ENCODE results near the gene CUL7.
"Not testable (repeated sequence)": the region's sequence is repeated elsewhere in the genome, so short reads cannot be mapped to it uniquely, and the experiment has no call there.

Gene CUL7

DNA sequence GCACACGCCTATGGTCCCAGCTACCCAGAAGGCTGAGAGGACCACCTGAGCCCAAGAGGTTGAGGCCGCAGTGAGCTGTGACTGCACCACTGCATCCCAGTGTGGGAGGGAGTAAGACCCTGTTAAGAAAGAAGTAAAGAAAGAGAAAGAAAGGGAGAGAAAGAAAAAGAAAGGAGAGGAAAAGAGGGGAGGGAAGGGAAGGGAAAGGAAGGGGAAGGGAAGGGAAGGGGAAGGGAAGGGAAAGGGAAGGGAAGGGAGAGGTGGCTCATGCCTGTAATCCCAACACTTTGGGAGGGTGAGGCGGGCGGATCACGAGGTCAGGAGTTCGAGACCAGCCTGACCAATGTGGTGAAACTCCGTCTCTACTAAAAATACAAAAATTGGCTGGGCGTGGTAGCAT, 12.2 kb downstream of the CUL7 start:
- not testable (repeated sequence) for DNase-seq

- no peak for DNase-seq
Observed at GRCh38 chr6:43040542-43041257, 13.0 kb downstream of the CUL7 start.

GRCh38 chr6:43038727-43039126, 14.9 kb downstream of the CUL7 start:
- DNase-seq, result no peak

GRCh38 chr6:43037706-43038105, 15.9 kb downstream of the CUL7 start:
- DNase-seq, result no peak

DNA sequence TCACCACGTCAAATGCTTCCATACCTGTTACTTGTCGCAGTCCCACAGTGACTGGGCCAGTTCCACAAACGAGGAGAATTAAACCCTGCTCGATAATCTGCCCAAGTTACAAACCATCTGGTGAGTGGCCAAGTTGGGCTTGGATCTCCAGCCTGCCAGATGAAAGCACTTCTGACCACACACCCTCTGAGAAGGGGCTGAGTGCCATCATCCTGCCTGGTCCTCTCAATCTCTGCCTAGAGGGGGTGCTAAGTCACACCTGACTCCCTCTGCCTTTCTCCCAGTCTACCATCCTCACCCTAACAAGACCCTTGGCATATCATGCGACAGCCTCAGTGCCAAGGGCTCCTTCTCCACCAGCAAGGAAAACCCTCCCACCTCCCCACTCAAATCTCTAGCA, 16.5 kb downstream of the CUL7 start:
- DNase-seq, result no peak

GRCh38 chr6:43036712-43037111, 16.9 kb downstream of the CUL7 start:
- DNase-seq, result no peak

GRCh38 chr6:43035495-43036194, 18.0 kb downstream of the CUL7 start:
- no peak for DNase-seq

DNA sequence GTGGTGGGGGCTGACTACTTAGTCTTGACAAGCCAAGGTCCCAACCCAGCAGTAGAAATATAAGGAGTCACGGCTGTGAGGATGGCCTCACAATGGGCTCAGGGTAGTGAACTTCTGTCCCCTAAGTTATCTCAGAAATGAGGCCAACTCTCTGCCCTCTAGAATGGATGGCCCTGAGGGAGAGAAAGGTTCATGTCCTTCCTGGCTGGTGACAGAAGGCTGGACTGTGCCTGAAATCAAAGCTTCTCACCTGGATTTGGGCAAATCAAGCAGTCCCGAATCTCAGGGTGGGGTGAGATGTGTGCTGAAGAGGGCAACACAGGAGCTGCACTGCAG, 19.5 kb downstream of the CUL7 start:
- no peak for DNase-seq

GRCh38 chr6:43033496-43034189, 20.0 kb downstream of the CUL7 start:
- DNase-seq, result no peak

GRCh38 chr6:43032326-43032725, 21.3 kb downstream of the CUL7 start:
- no peak for DNase-seq

GRCh38 chr6:43029120-43029519, 24.5 kb downstream of the CUL7 start:
- DNase-seq, result no peak

GRCh38 chr6:43026365-43026764, 27.3 kb downstream of the CUL7 start:
- DNase-seq, result no peak

- DNase-seq, result no peak
Observed at GRCh38 chr6:43024436-43024835, 29.2 kb downstream of the CUL7 start.

- peak; percentile 40 for DNase-seq
Observed at GRCh38 chr6:43021270-43022047, 32.2 kb downstream of the CUL7 start, which contains the start of gene RRP36. Gene RRP36, plus strand, starts transcription at chr6:43021623. Its CDS starts 32 bp downstream, at chr6:43021655.

DNA sequence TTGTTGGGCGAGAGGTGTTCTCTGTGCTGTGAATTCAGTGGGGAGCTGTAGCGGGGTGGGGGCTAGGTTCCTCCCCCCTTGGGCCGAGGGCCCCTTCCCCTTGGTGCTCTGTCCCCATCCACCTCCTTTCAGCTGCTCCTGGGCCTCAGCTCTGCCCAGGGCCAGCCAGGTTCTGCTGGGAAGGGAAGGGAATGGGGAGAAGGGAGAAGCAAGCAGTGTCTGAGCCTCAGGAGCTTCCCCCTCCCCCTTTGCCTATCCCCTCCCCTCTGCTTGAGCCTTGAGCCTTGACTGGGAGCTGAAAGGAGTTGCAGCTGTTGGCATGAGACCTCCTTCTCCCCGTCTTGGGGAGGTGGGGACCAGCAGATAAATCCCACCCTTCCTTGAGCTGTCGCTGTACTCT, 32.8 kb downstream of the CUL7 start:
- DNase-seq, result no peak

DNA sequence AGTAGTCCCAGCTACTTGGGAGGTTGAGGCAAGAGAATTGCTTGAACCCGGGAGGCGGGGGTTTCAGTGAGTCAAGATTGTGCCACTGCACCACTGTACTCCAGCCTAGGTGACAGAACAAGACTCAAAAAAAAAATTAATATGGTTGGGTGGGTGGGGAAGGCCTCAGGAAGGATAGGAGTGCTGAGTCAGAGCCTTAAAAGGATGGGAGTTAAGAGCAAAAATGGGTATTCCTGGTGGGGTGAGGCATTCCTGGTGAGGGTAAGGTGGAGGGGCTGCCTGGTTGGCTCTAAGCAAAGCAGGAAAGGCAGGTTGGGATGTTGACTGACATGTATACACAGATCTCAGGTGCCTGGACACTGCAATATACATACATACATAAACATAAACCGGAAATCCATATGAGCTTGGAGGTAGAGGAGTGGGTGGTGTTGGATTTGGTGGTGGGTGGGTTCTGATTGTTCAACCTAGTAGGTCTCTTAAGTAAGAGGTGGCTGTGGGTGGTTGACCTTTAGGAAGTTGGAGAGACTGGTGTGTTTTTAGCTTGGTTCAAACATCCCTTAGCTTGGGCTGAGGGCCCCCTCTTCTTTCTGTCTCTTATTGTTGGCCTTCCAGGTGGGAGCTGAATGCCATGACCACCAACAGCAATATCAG, 33.5 kb downstream of the CUL7 start:
- DNase-seq, result no peak

DNA sequence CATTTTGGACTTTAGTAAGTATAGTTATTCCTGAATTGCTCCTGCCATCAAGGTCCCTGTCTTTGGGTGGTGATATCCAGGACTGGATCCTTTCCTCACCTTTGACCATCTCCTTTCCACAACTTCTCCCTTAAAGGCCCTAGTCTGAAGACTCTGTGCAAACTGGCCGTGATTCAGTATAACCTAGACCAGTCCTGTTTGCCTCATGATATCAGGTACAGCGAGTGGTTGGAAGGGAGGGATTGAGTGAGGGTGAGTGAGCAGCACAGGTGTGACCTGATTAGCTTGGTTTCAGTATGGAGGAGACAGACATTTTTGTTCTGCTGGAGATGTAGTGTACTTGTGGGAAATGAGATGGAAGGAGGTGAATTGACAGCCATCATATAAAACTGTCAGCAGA, 34.5 kb downstream of the CUL7 start:
- no peak for DNase-seq

DNA sequence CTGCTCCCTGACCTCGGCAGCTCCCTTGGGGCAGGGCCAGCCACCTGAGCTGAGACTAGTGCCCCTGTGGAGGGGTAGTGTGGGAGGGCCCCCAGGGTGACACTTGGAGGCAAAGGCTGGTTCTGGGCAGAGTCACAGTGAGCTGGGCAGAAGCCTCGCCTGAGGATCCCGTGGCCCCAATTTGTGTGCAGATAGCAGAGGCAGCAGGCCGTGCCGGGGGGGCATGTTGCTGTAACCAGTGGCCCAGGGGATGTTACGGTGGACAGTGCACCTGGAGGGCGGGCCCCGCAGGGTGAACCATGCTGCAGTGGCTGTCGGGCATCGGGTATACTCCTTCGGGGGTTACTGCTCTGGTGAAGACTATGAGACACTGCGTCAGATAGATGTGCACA, 36.7 kb downstream of the CUL7 start:
- no peak for DNase-seq

- no peak for DNase-seq
Observed at GRCh38 chr6:43016176-43016942, 37.3 kb downstream of the CUL7 start.

- no peak for DNase-seq
Observed at GRCh38 chr6:43014434-43014909, 39.2 kb downstream of the CUL7 start.

DNA sequence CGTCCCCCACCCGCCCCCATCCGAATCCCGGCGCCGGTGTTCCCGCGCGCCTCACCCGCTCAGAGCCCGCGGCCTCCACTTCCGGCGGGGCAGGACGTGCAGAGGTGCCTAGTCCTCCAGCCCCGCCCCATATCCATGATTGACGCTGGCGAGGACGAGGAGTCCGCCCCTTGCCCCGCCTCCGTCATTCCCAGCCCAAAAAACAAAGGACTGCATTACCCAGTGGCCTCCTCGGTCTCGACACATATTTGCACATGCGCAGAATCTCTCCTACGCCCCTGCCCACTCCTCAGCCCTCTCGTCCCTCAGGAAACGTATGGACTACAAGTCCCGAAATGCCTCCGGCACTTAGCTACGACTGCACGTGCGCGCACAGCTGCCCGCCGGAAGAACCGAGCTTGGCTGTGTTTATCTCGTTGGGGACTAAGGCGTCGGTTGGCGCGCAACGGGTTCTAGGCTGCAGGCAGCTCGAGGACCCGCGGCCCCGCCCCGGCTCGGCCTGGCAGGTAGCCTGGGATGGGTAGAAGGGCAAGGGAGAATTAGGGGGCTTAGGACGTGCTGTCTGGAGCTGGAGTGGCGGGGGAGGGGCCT, 39.7 kb downstream of the CUL7 start, which contains the start of the genes KLHDC3 and MEA1:
TSS of gene KLHDC3 (plus strand) at position 407 of the 591 bp plus-strand sequence. CDS start 2,944 bp downstream, outside the sequence.
TSS of gene MEA1 (minus strand) at position 104 of the 591 bp plus-strand sequence. CDS start 133 bp downstream, outside the sequence.
- DNase-seq, result peak; percentile 99

Data from NCI-H1048 (cell line).